ENCODE data around the gene TMEM200A.

DNA sequence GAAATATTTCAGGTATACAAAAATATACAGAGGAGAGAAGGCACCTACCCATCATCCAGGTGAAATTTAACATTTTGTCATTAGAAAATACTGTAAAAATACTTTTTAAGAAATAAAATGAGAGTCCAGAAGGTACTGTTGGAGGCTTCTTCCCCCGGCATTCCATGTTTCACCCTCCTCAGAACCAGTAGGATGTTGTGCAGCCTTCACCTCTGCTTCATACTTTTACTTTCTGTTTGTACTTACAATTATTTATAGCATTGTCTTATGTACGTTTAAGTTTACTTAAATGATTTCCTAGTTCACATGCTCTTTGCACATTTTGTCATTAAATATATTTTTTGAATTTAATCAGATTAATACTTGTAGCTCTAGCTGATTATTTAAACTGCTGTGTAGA, 30.9 kb downstream of the TMEM200A start:
- TF ChIP-seq CTCF (IDR thresholded peaks at IDR 0.05): no peak
- no peak for TF ChIP-seq EZH2 (IDR thresholded peaks at IDR 0.05)
- no peak for TF ChIP-seq EZH2phosphoT487 (IDR thresholded peaks at IDR 0.05)
